T-helper 1 cell treated with Interleukin-12 subunit alpha and Interleukin-12 subunit beta and Interleukin-4 antibody, amounts not matched to agents 30 ng/mL and 1 ng/mL, for 36 hours (primary cell): ENCODE data around the gene DOCK11. TPM values are rescaled to one million over a fixed set of nuclear protein-coding genes. Genes with fewer than 3 reads are reported as not detected.

Experiments
- intact Hi-C: fragments of 100-400 bp; cut with micrococcal nuclease; formaldehyde crosslinking; loops from one replicate; pipeline ENCODE4 v1.15.1; 2024
- total RNA-seq: library from RNA; stranded (reverse); gene quantifications from 2 replicates; pipeline ENCODE4 v1.2.3, GENCODE V29; 2022

Gene DOCK11
- total RNA-seq, 1 donor from 2014 or later: 61.8 TPM

DNA sequence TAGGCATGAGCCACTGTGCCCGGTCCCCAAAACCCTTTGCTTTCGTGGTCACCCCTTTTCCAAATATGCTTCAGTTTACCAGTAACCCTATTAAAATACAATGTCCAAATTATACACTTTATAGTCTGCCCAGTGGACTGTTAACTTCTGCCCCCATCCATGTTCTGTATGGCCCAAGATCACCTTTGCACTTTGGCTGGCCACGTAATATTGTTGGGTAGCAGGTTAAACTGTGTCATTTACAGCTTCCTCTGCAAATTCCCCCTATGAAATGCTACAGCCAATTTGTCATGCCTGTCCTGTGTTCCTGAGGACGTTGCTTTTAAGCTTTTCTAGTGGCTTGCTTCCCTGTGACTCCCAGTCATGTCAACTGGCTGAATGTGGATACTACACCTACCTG, 130.7 kb downstream of the DOCK11 start:
- intact Hi-C loops: no loop called here

DNA sequence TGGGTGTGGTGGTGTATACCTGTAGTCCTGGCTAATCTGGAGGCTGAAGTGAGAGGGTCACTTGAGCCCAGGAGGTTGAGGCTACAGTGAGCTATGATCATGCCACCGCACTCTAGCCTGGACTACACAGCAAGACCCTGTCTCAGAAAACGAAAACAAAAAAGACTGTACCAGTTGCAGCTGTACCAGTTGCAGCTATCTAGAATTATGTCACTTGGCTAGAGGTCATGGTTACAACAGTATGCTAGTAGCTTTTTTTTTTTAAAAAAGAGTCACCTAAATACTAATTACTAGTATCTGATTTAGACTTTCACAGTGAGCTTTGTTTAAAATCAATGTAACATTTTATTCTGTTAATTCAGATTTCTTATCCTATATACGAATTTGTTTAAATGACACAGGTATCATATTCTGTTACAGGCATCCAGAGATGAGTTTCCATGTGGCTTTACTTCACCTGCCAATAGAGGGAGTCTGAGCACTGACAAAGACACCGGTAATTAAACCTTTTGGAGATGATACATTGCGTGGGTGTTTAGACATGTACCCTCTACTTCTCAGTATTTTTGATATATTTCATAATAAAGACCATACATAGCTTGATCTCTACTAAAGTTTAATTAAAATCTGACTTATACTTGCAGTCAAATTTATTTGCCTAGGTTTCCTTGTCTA, 131.6 kb downstream of the DOCK11 start:
- intact Hi-C loops: no loop called here

DNA sequence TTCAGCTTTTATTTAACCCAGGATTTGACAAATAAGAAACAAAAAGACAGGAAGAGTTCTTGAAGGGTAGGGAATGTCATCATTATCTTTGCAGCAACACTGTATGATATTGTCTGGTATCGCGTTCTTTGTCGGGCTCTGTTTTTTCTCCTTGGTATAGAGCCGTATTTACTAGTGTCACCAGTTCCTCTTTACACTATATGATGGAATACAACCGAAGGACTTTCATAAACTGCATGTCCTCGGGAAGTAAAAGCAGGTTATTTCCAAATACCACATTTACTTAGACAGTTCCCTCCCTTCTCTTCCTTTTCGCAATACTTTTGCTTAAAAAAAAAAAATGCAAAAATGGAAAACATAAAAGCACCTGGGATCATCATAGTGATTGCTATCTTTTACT, 135.2 kb downstream of the DOCK11 start:
- intact Hi-C loops: no loop called here

DNA sequence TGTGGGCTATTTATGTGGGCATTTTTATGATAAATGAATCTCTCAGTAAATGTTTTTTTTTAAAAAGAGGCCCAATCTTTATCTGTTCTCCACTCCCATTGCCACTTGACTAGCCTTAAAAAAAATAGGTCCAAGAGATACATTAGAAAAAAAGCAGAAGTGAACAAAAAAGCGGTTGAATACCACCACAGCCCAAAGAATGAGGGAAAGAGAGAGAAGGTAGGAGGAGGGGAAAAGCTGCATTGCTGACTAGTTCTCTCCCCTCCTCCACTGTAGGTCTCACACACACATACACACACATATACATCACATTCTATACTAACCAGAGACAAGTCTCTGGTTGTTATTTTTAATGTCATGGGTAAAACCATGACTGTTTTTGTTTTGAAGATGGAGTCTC, 136.0 kb downstream of the DOCK11 start:
- intact Hi-C loops: no loop called here

DNA sequence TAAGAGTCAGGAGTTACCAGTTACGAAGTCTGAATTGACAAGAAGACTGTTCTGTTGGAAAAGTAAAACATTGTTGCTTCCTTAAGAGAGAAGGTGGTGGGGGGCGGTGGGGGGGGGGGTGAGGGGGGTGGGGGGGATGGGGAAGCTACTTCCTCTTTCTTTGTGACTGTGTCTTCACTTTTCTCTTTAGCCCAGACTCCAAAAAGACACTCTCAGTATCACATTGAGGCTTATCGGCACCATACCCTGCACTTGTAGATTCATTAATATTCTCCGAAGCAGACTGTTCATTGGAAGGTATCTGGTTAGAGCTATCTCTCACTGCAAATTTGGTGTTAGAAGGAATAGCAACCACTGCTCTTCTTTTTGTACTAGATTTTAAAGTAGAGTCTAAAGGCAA, 137.2 kb downstream of the DOCK11 start:
- intact Hi-C loops: no loop called here

DNA sequence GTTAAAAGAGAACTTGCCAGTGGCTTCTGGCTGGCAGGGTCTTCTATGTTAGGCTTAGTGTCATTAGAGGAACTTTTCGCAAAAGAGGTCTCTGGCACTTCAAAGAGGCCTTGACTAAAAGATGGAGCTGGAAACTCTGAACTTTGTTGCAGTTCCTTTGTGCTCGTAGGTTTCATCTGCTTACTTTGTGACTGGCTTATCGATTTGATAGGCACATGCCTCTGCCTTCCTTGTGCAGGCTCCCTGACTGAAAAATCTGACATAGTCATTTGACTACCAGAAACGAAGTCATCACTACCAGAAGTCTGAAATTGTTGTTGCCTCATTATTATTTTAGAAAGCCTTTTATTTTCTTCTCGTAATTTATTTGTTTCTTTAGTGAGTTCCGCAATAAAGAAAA, 137.9 kb downstream of the DOCK11 start:
- intact Hi-C loops: no loop called here

DNA sequence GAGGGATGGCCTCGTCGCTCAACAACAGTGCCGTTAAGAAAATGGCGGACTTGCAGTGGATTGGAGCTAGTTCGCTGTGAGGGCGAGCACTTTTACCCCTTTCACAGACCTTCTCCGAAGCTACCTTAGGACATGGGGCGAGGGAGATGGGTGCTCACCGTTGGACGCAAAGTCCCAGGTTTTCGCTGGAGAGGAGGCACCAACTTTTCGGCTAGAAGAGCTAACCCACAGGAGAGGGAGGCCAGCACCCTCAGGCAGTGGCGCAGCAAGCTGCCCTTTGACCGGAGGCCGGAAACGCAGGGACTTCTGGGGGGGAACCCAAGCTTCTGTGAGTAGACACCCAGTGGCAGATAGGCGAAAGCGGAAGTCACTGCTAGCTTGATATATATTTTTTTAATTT, 138.7 kb downstream of the DOCK11 start:
- intact Hi-C loops: no loop called here

DNA sequence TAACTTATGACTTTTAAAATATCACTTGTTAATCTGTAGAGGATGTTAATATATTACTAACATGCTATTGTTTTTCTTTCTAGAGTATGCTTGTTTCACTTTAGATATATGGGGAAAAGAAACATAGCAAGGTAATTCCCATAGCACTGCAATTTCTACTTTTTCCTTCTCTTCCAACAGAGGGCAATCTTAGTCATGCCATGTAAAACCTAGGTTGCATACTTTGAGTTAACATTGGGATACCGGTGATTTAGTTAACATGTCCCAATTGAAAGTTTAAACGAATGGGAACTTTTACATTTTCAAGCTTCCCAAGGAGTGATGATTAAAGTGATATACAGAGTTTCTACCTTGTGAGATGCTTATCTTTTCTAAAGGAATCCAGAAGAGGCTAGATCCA, 142.4 kb downstream of the DOCK11 start:
- intact Hi-C loops: no loop called here

DNA sequence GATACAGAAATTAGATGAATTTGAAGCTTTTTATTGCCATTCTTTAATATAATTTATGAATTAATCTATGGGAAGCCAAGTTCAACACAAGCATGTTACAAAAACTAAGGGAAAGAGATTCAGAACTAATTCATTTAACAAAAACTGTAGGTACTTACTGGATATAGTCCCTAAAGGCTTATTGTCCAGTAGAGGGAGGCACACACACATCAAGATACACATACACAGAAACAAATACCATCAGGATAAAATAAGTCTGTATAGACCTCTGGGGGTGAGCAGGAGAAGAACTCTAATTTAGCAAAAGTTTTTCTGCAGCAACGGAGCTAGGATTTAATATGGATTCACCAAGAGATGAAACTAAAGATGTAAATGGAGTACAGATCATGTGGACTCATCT, 148.8 kb downstream of the DOCK11 start:
- intact Hi-C loops: no loop called here

DNA sequence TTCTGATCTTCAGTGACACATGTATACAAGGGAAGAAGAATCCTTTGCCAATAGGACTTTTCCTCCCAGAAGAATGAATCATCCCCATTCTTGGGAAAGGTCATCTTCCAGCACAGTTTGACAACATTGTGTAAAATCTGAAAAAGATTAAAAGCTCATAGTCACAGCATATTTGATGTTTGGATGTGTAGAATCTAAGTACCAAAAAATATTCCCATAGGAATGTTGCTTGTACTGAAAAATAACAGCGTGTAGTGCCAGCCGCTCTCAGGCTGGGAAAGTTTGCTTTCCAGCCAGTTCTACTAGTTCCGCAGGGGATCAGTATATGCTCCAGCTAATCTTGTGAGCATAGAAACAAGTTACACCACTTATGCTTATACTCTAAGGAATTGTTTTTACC, 157.1 kb downstream of the DOCK11 start:
- intact Hi-C loops: no loop called here

DNA sequence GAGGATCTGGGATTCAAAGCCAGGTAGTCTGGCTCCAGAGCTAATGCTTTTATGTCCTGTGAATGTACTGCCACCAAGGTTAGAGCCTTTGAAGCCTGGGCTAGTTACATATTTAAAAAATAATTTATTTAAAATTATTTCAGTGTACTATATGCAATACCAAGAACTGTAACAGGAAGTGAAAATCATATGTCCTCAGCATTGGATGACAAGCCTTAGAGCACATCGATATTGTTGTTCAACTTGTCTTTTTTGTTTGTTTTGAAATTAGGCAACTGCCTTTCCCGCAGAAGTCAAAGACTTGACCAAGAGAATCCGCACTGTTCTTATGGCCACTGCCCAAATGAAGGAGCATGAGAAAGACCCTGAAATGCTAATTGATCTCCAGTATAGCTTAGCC, 158.7 kb downstream of the DOCK11 start:
- intact Hi-C loops: no loop called here

DNA sequence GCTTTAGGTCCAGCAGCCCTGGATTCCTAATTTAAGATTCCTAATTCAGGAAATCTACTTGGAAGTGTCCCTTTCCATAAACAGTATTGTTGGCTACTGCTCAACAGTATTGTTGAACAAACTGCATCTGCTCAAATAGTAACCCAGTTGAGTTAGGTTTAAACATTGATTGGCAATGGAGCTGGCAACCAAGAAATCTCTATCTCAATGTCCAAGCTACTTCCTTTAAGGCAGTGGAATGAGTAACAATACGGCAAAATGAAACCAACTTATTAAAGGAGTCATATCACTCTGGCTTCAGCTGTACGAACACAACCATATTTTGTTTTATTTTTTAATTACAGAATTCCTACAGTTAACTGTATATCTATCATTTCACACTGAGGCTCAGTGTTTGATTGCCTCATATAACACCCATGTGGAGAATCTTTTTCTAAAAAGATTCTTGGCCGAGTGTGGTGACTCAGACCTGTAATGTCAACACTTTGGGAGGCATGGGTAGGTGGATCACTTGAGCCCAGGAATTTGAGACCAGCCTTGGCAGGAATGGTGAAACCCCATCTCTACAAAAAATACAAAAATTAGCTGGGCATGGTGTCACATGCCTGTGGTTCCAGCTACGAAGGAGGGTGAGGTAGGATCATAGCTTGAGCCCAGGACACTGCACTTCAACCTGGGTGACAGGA, 160.1 kb downstream of the DOCK11 start:
- intact Hi-C loops: no loop called here

DNA sequence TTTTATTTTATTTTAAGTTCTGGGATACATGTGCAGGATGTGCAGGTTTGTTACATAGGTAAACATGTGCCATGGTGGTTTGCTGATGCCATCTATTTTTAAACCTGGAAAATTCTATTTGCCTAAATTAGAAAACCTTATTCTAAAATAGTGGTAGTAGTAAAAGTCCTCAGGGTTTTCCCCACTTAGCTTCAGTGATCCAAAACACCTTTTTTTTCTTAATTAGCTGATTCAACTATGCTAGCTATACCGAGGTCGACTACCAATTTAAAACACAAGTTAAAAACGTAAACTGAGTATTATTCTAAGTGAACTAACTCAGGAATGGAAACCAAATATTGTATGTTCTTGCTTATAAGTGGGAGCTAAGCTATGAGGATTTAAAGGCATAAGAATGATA, 161.8 kb downstream of the DOCK11 start:
- intact Hi-C loops: no loop called here

DNA sequence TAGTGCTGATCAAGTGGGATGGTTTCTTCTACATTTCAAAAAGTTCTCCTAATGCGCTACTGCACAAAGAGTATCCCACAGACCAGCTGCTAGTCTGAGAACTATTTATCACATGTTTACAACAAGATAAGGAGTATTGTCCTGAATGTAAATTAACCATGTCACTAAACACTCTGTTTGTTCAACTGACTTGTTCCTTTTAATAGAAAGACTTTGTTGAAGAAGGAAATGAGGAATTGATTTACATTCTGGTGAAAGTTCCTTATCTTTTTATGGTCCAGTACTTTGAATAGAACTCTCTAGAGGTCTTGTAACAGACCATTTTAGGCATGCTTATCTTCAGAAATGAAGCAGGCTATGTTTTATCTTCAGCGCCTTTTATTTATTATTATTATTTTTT, 164.5 kb downstream of the DOCK11 start:
- intact Hi-C loops: no loop called here

DNA sequence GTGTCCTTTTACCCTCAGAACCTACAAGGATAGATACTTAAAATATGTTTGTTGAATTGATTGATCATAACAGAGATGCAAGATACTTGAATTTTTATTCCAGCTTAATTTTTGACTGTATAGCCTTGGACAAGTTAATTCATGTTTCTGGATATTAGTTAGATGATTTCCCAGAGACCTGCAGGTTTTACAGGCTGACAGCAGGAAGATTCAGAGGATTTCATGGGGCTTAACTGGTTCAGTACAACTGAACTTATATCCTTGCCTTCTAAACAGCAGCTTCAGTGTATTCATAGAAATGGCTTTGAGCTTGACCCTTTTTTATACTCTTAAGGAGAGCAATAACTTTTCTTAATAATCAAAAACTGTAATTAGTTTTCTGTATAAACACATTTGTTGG, 169.6 kb downstream of the DOCK11 start:
- intact Hi-C loops: no loop called here

DNA sequence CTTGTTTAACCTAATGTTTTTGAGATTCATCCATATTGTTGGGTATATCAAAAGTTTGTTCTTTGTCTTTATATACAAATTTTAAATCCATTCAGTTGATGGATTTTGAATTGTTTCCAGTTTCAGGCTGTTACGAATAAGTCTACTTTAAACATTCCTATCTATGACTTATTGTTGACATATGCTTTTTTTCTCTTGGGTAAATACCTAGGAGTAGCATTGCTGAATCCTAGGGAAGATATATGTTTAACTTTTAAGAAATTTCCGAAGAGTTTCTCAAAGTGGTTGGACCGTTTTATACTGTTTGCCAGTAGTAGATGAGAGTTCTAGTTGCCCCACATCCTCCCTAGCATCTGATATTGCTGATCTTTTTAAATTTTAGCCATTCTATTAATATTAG, 170.9 kb downstream of the DOCK11 start:
- intact Hi-C loops: no loop called here

DNA sequence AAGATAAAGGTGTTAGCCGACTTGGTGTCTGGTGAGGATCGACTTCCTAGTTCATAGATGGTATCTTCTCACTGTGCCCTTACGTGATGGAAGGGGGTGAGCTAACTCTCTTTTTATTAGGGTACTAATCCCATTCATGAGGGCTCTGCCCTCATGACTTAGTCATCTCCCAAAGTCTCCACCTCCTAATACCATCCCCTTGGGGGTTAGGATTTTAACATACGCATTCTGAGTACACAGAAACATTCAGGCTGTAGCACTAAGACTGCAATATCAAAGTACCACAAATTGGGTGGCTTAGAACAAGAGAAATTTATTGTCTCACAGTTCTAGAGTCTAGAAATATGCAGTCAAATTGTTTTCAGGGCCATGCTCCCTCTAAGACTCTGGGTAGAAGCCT, 173.8 kb downstream of the DOCK11 start:
- intact Hi-C loops: no loop called here

DNA sequence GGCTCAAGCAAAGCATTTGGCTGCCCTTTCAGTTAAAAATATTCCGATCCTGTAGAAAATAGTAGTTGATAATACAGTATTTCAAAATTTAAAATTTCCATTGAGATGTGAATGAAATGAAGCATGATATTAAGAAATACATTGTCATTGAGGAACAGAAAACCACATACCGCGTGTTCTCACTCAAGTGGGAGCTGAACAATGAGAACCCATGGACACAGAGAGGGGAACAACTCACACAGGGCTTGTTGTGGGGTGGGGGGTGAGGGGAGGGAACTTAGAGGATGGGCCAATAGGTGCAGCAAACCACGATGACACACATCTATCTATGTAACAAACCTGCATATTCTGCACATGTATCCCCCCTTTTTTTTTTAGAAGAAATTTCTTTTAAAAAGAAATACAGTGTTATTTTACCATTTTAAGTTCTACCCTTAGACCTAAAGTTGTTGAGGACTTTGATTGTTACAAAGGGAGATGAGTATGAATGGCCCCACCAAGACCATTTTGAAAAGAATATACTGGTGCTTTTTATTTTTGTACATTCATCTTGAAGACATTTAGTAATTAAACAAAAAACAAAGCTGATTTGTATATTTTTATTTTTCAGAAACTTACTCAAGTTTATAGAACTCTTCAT, 179.8 kb downstream of the DOCK11 start:
- intact Hi-C loops: no loop called here

DNA sequence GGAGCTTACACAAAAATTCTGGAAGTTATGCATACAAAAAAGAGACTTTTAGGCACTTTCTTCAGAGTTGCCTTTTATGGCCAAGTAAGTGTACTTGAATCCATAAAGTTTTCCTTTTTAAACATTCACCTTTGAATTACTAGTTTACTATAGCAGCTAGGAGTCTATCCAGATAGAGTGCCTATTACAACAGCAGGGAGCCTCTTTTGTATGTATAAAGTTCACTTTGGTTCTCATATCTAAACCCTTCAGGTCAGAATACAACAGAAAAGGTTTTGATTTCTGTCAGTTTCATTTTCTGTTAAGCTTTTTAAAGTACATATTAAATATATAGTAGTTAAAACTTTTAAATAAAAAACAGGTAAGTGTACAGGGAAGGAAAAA, 180.3 kb downstream of the DOCK11 start:
- intact Hi-C loops: no loop called here

DNA sequence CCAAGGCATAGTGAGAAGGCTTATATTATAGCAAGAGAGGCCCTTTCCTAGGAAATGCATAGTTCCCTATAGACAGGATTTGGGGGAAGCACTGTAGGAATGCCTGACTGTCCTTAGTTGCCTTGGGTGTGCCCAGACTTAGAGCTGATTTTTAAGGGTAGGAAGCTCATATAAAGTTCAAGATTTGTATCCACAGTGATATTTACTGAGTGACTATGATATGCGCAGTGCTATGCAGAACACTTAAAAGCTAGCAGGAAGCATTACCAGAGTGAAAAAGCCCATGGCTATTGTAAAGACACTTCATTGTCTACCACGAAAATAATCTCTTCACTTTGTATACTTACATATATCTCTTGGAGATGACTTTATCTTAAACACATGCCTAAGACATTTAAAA, 181.7 kb downstream of the DOCK11 start:
- intact Hi-C loops: no loop called here

DNA sequence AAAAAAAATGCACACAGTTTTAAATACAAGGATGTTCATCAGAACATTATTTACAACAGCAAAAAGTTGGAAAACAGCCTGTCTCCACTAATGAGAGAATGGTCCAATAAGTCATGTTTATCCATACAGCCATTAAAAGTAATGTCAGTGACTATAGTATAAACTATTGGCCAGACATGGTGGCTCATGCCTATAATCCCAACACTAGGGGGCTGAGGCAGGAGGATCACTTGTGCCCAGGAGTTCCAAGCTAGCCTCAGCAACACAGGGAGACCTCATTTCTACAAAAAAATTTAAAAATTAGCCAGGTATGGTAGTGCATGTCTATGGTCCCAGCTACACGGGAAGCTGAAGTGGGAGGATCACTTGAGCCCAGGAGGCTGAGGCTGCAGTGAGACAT, 183.7 kb downstream of the DOCK11 start:
- intact Hi-C loops: no loop called here

DNA sequence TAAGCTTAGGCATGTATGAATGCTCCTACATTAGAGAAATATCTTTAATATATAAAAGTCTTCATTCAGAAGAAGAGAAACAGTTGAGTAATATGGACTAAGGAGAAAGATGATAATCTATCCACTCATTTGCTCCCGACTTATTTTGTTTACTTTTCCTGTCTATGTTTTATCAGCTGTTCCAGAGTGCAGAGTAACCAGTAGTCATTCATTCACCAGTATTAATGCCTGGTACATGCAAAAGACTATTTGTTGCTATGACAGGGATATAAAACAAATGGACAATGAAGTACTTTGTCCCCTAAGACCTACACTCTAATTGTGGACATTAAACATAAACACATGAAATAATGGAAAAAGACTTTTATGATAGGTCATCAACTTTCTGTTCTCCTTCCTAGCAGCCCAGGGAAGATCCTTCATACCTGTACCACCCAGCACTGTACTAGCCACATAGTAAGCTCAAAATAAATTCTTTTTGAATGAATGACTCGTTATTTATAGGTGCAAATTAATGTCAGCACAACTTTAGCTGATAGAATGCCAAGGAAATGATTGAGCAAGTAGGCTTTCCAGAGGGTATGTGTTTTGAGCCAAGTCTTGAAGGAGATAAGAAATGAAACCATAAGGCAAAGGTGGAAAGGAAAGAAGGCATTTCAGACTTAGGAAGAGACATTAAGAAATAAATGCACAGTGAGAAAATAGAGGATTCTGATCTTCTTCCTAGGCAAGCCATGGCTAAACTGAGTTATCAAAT, 186.8 kb downstream of the DOCK11 start:
- intact Hi-C loops: no loop called here
